HepG2 (cell line): ENCODE data around the gene ATE1. TPM values are rescaled to one million over a fixed set of nuclear protein-coding genes. Genes with fewer than 3 reads are reported as not detected.
A peak's percentile ranks its signal among the peaks of the same experiment; 100 is the strongest.

Experiments used
- ATAC-seq: fragments of 200-7000 bp; cut with Tn5 transposase; 3 replicates; pipeline ENCODE4 v1.9.1; 2020; ENCODE audit warnings: mild to moderate bottlenecking, moderate library complexity
- BruUV-seq: library from RNA; stranded (reverse); fragments of 400-500 nt; replicated peaks from 2 replicates; lab custom pipeline; 2021; lab: Mats Ljungman, UMichigan
- CTCF ChIA-PET: fragments of 300-600 bp; formaldehyde crosslinking; extraction: SDS; loops from one replicate; lab custom pipeline; 2021; ENCODE audit warnings: low total read pairs, inconsistent platforms, low intra/inter-chr PET ratio; lab: Yijun Ruan, JAX
- POLR2A ChIA-PET: fragments of 350-600 bp; sonication (Branson Sonifier 250); formaldehyde crosslinking; loops from one replicate; lab custom pipeline; 2020; ENCODE audit warnings: antibody characterized with exemption, inconsistent platforms; lab: Yijun Ruan, JAX
- DNase-seq: peaks from one replicate; pipeline ENCODE4 v3.0.0-alpha.2; 2015; ENCODE audit warnings: low spot score
- FAIRE-seq: peaks from 3 replicates; lab custom pipeline; 2011; peaks lifted over from hg19 to GRCh38; lab: Jason Lieb, UNC
- H2AFZ ChIP-seq: one replicate; pipeline ENCODE4 v1.6.1; 2011; ENCODE audit warnings: low read length, inconsistent platforms
- H3K27ac ChIP-seq: fragments of 300-600 bp; 3 replicates; pipeline ENCODE4 v1.8.0; 2011; ENCODE audit warnings: mixed run types, mild to moderate bottlenecking, mixed read lengths, low read length, inconsistent platforms; ENCODE audit not compliant: insufficient read depth; ENCODE audit errors: extremely low read length
- H3K27me3 ChIP-seq, 2 experiments: fragments of 200-600 bp in 1 of 2; 2 replicates in 1 of 2; 3 replicates in 1 of 2; pipeline versions ENCODE4 v1.6.0 to v1.8.0; 2011; ENCODE audit warnings: low read length in 2 of 2, mild to moderate bottlenecking in 2 of 2, moderate library complexity in 2 of 2, inconsistent platforms in 1 of 2; ENCODE audit not compliant: insufficient read depth in 2 of 2, control insufficient read depth in 1 of 2
- H3K36me3 ChIP-seq, 2 experiments: fragments of 200-600 bp in 1 of 2; replicated peaks in 1 of 2; 2 replicates in 1 of 2; 3 replicates in 1 of 2; pipeline versions ENCODE4 v1.5.1 to v1.8.0; 2011; ENCODE audit warnings: low read length in 2 of 2, inconsistent platforms in 1 of 2; ENCODE audit not compliant: insufficient read depth in 2 of 2, control insufficient read depth in 1 of 2
- H3K4me1 ChIP-seq: 2 replicates; pipeline ENCODE4 v1.5.1; 2012; ENCODE audit warnings: low read length, inconsistent platforms; ENCODE audit not compliant: insufficient read depth
- H3K4me2 ChIP-seq: 2 replicates; pipeline ENCODE4 v1.6.0; 2011; ENCODE audit warnings: low read depth, low read length, inconsistent platforms
- H3K4me3 ChIP-seq, 3 experiments: fragments of 200-600 bp in 1 of 3; sonication (generic), shearing (Covaris generic) in 1 of 3; replicated peaks in 1 of 3; 2 replicates each; pipeline ENCODE4 v1.5.1; 2011 to 2016; ENCODE audit warnings: low read length in 3 of 3, inconsistent platforms in 2 of 3, low read depth in 2 of 3, mild to moderate bottlenecking in 2 of 3, control low read depth in 1 of 3, mixed read lengths in 1 of 3; ENCODE audit not compliant: insufficient read depth in 1 of 3
- H3K79me2 ChIP-seq: one replicate; pipeline ENCODE4 v1.6.1; 2011; ENCODE audit warnings: low read length, inconsistent platforms; ENCODE audit not compliant: insufficient read depth
- H3K9ac ChIP-seq: 2 replicates; pipeline ENCODE4 v1.6.0; 2011; ENCODE audit warnings: mild to moderate bottlenecking, low read depth, low read length, inconsistent platforms; ENCODE audit not compliant: insufficient read depth
- H3K9me3 ChIP-seq: 2 replicates; pipeline ENCODE4 v1.5.1; 2012; ENCODE audit warnings: mild to moderate bottlenecking, low read length
- H4K20me1 ChIP-seq: 2 replicates; pipeline ENCODE4 v1.6.0; 2011; ENCODE audit warnings: inconsistent platforms, mild to moderate bottlenecking, low read length, moderate library complexity; ENCODE audit not compliant: insufficient read depth
- KDM3A ChIP-seq: IDR thresholded peaks from 2 replicates; pipeline ENCODE4 v1.6.1; 2018; ENCODE audit warnings: low read depth, missing compliant biosample characterization
- KLF6 ChIP-seq: IDR thresholded peaks from 2 replicates; pipeline ENCODE4 v1.8.0; 2016; ENCODE audit warnings: missing biosample characterization, missing genetic modification reagents
- MIER2 ChIP-seq: IDR thresholded peaks from 2 replicates; pipeline ENCODE4 v1.6.1; 2016; ENCODE audit warnings: missing biosample characterization, missing genetic modification reagents
- MYNN ChIP-seq: sonication (generic); formaldehyde crosslinking; IDR thresholded peaks from 2 replicates; pipeline ENCODE4 v1.4.0; 2020; ENCODE audit warnings: mild to moderate bottlenecking, low read depth, missing genetic modification reagents
- POLR2AphosphoS5 ChIP-seq: IDR thresholded peaks from 2 replicates; pipeline ENCODE4 v1.6.1; 2012; ENCODE audit warnings: low read depth, low read length
- PRPF4 ChIP-seq: fragments of 200-400 bp; formaldehyde crosslinking; IDR thresholded peaks from 2 replicates; pipeline ENCODE4 v1.6.1; 2016; ENCODE audit warnings: low read length, low read depth; ENCODE audit not compliant: poor library complexity, severe bottlenecking
- SP1 ChIP-seq, 2 experiments: fragments of 450-650 bp in 1 of 2; sonication (generic) in 1 of 2; formaldehyde crosslinking in 1 of 2; IDR thresholded peaks; 2 replicates each; pipeline versions ENCODE4 v1.4.0 to v1.6.1; 2016 to 2020; ENCODE audit warnings: missing genetic modification reagents in 1 of 2
- SP140L ChIP-seq: sonication (generic); formaldehyde crosslinking; IDR thresholded peaks from 2 replicates; pipeline ENCODE4 v1.4.0; 2020; ENCODE audit warnings: missing genetic modification reagents, borderline replicate concordance
- SRSF4 ChIP-seq: fragments of 200-400 bp; formaldehyde crosslinking; IDR thresholded peaks from one replicate; pipeline ENCODE4 v1.6.1; 2018; ENCODE audit warnings: mild to moderate bottlenecking, low read depth, low read length, moderate library complexity; ENCODE audit not compliant: poor library complexity, severe bottlenecking
- TMF1 ChIP-seq: sonication (generic); formaldehyde crosslinking; IDR thresholded peaks from 2 replicates; pipeline ENCODE4 v1.8.1; 2022; ENCODE audit warnings: low read depth, missing genetic modification reagents
- WIZ ChIP-seq: sonication (generic); formaldehyde crosslinking; IDR thresholded peaks from 2 replicates; pipeline ENCODE4 v1.5.1; 2020; ENCODE audit warnings: mild to moderate bottlenecking, missing genetic modification reagents
- YY1 ChIP-seq: IDR thresholded peaks from 2 replicates; pipeline ENCODE4 v1.6.1; 2011; ENCODE audit warnings: low read length, low read depth, moderate library complexity, mild to moderate bottlenecking; ENCODE audit not compliant: insufficient read depth, insufficient replicate concordance
- ZBTB20 ChIP-seq: sonication (generic); formaldehyde crosslinking; IDR thresholded peaks from 2 replicates; pipeline ENCODE4 v1.8.1; 2023; ENCODE audit warnings: missing genetic modification reagents, low read depth, mild to moderate bottlenecking, borderline replicate concordance
- ZBTB25 ChIP-seq: IDR thresholded peaks from 2 replicates; pipeline ENCODE4 v1.6.1; 2018; ENCODE audit warnings: missing genetic modification reagents
- ZFP82 ChIP-seq: sonication (generic); formaldehyde crosslinking; IDR thresholded peaks from 2 replicates; pipeline ENCODE4 v1.5.1; 2020; ENCODE audit warnings: mild to moderate bottlenecking, missing genetic modification reagents, borderline replicate concordance
- ZNF274 ChIP-seq: sonication (generic); formaldehyde crosslinking; IDR thresholded peaks from 2 replicates; pipeline ENCODE4 v1.5.1; 2020; ENCODE audit warnings: mild to moderate bottlenecking, missing genetic modification reagents
- ZNF446 ChIP-seq: sonication (generic); formaldehyde crosslinking; IDR thresholded peaks from 2 replicates; pipeline ENCODE4 v1.5.0; 2020; ENCODE audit warnings: mild to moderate bottlenecking, missing genetic modification reagents
- ZNF740 ChIP-seq: sonication (generic); formaldehyde crosslinking; IDR thresholded peaks from 2 replicates; pipeline ENCODE4 v1.4.0; 2020; ENCODE audit warnings: missing genetic modification reagents
- ZNF766 ChIP-seq: sonication (generic); formaldehyde crosslinking; IDR thresholded peaks from 2 replicates; pipeline ENCODE4 v1.5.0; 2020; ENCODE audit warnings: missing genetic modification reagents, borderline replicate concordance
- ZNF776 ChIP-seq: sonication (generic); formaldehyde crosslinking; IDR thresholded peaks from 2 replicates; pipeline ENCODE4 v1.4.0; 2020; ENCODE audit warnings: mild to moderate bottlenecking, missing genetic modification reagents
- ZSCAN12 ChIP-seq: sonication (generic); formaldehyde crosslinking; IDR thresholded peaks from 2 replicates; pipeline ENCODE4 v1.9.0; 2021; ENCODE audit warnings: mild to moderate bottlenecking, missing genetic modification reagents
- WGBS: methylation state at CpG from one replicate; pipeline ENCODE4 v1.1.6; 2017; ENCODE audit warnings: low lambda C conversion rate; 5-methylcytosine and 5-hydroxymethylcytosine counted together
- in situ Hi-C: cut with HindIII; loops from 2 replicates; pipeline ENCODE4 v1.10.0; 2017; ENCODE audit warnings: low pct_unique_long_range_greater_than_20kb; ENCODE audit not compliant: extremely low pct_ligation_motif_present
- intact Hi-C: fragments of 100-400 bp; cut with micrococcal nuclease; formaldehyde crosslinking; loops from one replicate; pipeline ENCODE4 v1.10.0; 2022; ENCODE audit not compliant: unreplicated experiment
- polyA plus RNA-seq, 8 experiments: library from polyadenylated mRNA; depleted of rRNA in 3 of 8; stranded (reverse) in 7 of 8; unstranded in 1 of 8; fragments of >200 nt; fragmentation: Illumina TruSeq in 4 of 8; extraction: Trizol in 4 of 8; gene quantifications; 2 replicates each; pipeline versions ENCODE4 v1.2.1 to v1.2.3, GENCODE V29; 2011 to 2016; ENCODE audit warnings: low read depth in 4 of 8, missing spikeins in 1 of 8, mixed read lengths in 1 of 8; ENCODE audit not compliant: insufficient read depth in 1 of 8
- total RNA-seq, 5 experiments: library from RNA; depleted of rRNA; stranded (reverse); fragments of >200 nt; fragmentation: Illumina TruSeq; extraction: Trizol; gene quantifications; 2 replicates each; pipeline ENCODE4 v1.2.3, GENCODE V29; 2016; ENCODE audit warnings: low read depth in 1 of 5
- TF ChIP-seq, protein P1 (sequence below): sonication (generic); formaldehyde crosslinking; IDR thresholded peaks from 2 replicates; pipeline ENCODE4 v1.5.1; 2020; ENCODE audit warnings: missing genetic modification reagents, mild to moderate bottlenecking, borderline replicate concordance
- TF ChIP-seq, protein P2 (sequence below): sonication (generic); formaldehyde crosslinking; IDR thresholded peaks from 2 replicates; pipeline ENCODE4 v1.8.0; 2023; ENCODE audit warnings: mild to moderate bottlenecking, missing genetic modification reagents

Gene ATE1
- total and polyA plus RNA-seq, 2 of the 13 experiments (the other 11 are each of a cell fraction or from before 2014, with no cell fraction given), result 17.5 to 42.2 TPM

GRCh38 chr10:121935702-121936101 is 7.9 kb upstream of the ATE1 start:
- H2AFZ ChIP-seq, result no peak overlapping the region
- 2% methylated on average over 5 of the region's 7 CpGs for WGBS
- H3K4me1 ChIP-seq, result peaks cover 65% of the 10 kb centered on the region
- no TSS peak for BruUV-seq
- H3K27me3 ChIP-seq, result no peaks in the 10 kb centered on the region
- H3K4me3 ChIP-seq, result peak overlapping the region in 1 of 3 experiments; percentile 41; a peak in 1 of 6 replicates
- no peaks in the 10 kb centered on the region for H3K36me3 ChIP-seq
- in situ Hi-C loops (no loop called here), intact Hi-C loops (no loop called here)
- H4K20me1 ChIP-seq, result no peaks in the 10 kb centered on the region
- POLR2A ChIA-PET, result interaction anchor here (0.7 to 3.1 kb wide), 10 partner anchors 8 to 177 kb away, joined by 3 to 21 read pairs (median 4); partner anchors contain the start of genes ATE1 and NSMCE4A
- H3K27ac ChIP-seq, result peak overlapping the region; percentile 74
- H3K9ac ChIP-seq, result peak overlapping the region; percentile 33
- DNase-seq (peak; percentile 96), FAIRE-seq (peak; percentile 89), ATAC-seq (peak; percentile 95)
- H3K4me2 ChIP-seq, result peak overlapping the region; percentile 61
- H3K79me2 ChIP-seq, result no peaks in the 10 kb centered on the region
- CTCF ChIA-PET, result no interaction called here
- no peaks in the 10 kb centered on the region for H3K9me3 ChIP-seq
- TF ChIP-seq POLR2AphosphoS5, result peak; percentile 59
- TF ChIP-seq, protein P1, sequence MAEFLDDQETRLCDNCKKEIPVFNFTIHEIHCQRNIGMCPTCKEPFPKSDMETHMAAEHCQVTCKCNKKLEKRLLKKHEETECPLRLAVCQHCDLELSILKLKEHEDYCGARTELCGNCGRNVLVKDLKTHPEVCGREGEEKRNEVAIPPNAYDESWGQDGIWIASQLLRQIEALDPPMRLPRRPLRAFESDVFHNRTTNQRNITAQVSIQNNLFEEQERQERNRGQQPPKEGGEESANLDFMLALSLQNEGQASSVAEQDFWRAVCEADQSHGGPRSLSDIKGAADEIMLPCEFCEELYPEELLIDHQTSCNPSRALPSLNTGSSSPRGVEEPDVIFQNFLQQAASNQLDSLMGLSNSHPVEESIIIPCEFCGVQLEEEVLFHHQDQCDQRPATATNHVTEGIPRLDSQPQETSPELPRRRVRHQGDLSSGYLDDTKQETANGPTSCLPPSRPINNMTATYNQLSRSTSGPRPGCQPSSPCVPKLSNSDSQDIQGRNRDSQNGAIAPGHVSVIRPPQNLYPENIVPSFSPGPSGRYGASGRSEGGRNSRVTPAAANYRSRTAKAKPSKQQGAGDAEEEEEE, result no peak
- no peak for TF ChIP-seq ZNF446
- no peak for TF ChIP-seq TMF1 (CRISPR knock-in tag)
- no peak for TF ChIP-seq WIZ
- TF ChIP-seq ZBTB25, result peak; percentile 24; the same call in 1 of the 2 replicates
- no peak for TF ChIP-seq ZSCAN12
- no peak for TF ChIP-seq SP140L
- TF ChIP-seq KDM3A, result no peak
- no peak for TF ChIP-seq ZNF274 (CRISPR knock-in tag)
- TF ChIP-seq MIER2 (CRISPR knock-in tag), result no peak
- no peak for TF ChIP-seq YY1
- TF ChIP-seq SRSF4, result no peak
- TF ChIP-seq, protein P2, sequence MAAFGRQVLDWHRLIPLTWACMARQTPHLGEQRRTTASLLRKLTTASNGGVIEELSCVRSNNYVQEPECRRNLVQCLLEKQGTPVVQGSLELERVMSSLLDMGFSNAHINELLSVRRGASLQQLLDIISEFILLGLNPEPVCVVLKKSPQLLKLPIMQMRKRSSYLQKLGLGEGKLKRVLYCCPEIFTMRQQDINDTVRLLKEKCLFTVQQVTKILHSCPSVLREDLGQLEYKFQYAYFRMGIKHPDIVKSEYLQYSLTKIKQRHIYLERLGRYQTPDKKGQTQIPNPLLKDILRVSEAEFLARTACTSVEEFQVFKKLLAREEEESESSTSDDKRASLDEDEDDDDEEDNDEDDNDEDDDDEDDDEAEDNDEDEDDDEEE, result no peak
- no peak for TF ChIP-seq ZNF766
- no peak for TF ChIP-seq MYNN
- no peak for TF ChIP-seq ZNF740 (CRISPR knock-in tag)
- no peak for TF ChIP-seq SP1 (IDR thresholded peaks at IDR 0.05)
- peak; percentile 50; the same call in 1 of the 2 replicates for TF ChIP-seq SP1 (CRISPR knock-in tag; IDR thresholded peaks at IDR 0.05)
- no peak for TF ChIP-seq KLF6
- TF ChIP-seq ZFP82, result no peak
- no peak for TF ChIP-seq PRPF4
- TF ChIP-seq ZNF776 (CRISPR knock-in tag), result no peak
- TF ChIP-seq ZBTB20 (CRISPR knock-in tag), result no peak
